Measurements from ENCODE around the gene MAGEA2B.
"Not testable (repeated sequence)": the region's sequence is repeated elsewhere in the genome, so short reads cannot be mapped to it uniquely, and the experiment has no call there.

GRCh38 chrX:152753686-152754650 lies 39.5 kb downstream of the MAGEA2B start, which contains the start of gene MAGEA2:
- TF ChIP-seq CTCF (conservative IDR thresholded peaks at IDR 0.05; ENCODE audit: low read depth in 2 of 2); POLR2AphosphoS5 (IDR thresholded peaks at IDR 0.05; ENCODE audit: low read depth); EZH2 (IDR thresholded peaks at IDR 0.05; ENCODE audit: low read depth, unreplicated experiment); NANOG (IDR thresholded peaks at IDR 0.05; ENCODE audit: borderline replicate concordance); CREB1 (CRISPR knock-in tag; IDR thresholded peaks at IDR 0.05; ENCODE audit: low read depth); REST (IDR thresholded peaks at IDR 0.05; ENCODE audit: unreplicated experiment); EZH2phosphoT487 (IDR thresholded peaks at IDR 0.05; ENCODE audit: unreplicated experiment); JUNB (IDR thresholded peaks at IDR 0.05; ENCODE audit: unreplicated experiment): not testable (repeated sequence)

Measured in GM23338 (cell line).